Measurements from ENCODE around the gene GHRL.

Gene GHRL

GRCh38 chr3:10244009-10244408, 48.7 kb downstream of the GHRL start:
- no peaks in the 10 kb centered on the region for H3K27me3 ChIP-seq (ENCODE audit: low read length)
- no peak overlapping the region for H3K9ac ChIP-seq (ENCODE audit: low read length)
- H3K79me2 ChIP-seq (ENCODE audit: insufficient read depth, low read length) = peaks cover 5% of the 10 kb centered on the region
- H3K9me3 ChIP-seq (ENCODE audit: insufficient read depth, low read length) = peaks cover 19% of the 10 kb centered on the region; the same call in 1 of the 2 replicates
- no peak overlapping the region for H2AFZ ChIP-seq (ENCODE audit: low read depth, low read length, severe bottlenecking)
- no peaks in the 10 kb centered on the region for H4K20me1 ChIP-seq (ENCODE audit: low read depth, low read length)
- H3K4me3 ChIP-seq (ENCODE audit: insufficient read depth, low read length, poor library complexity, severe bottlenecking) = no peak overlapping the region
- no peaks in the 10 kb centered on the region; the same call in 1 of the 2 replicates for H3K36me3 ChIP-seq (ENCODE audit: low read length)
- no peaks in the 10 kb centered on the region for H3K9me2 ChIP-seq (replicated peaks; ENCODE audit: insufficient read depth, low read length)
- H3F3A ChIP-seq (ENCODE audit: insufficient read depth) = no peaks in the 10 kb centered on the region
- H3K4me2 ChIP-seq (ENCODE audit: low read depth, low read length, poor library complexity, severe bottlenecking) = no peak overlapping the region
- no peak overlapping the region for H3K27ac ChIP-seq (ENCODE audit: low read depth, low read length)
- TF ChIP-seq EZH2phosphoT487 (conservative IDR thresholded peaks at IDR 0.05; ENCODE audit: low read length) (no peak), CTCF (IDR thresholded peaks at IDR 0.05; ENCODE audit: insufficient read depth, low read length, poor library complexity, severe bottlenecking) (no peak)

GRCh38 chr3:10242182-10243065, 50.3 kb downstream of the GHRL start:
- Histone ChIP-seq H3K27ac (ENCODE audit: low read depth, low read length) (no peak overlapping the region), H3K9ac (ENCODE audit: low read length) (no peak overlapping the region), H4K20me1 (ENCODE audit: low read depth, low read length) (no peaks in the 10 kb centered on the region), H3K9me3 (ENCODE audit: insufficient read depth, low read length) (peaks cover 19% of the 10 kb centered on the region; the same call in 1 of the 2 replicates), H2AFZ (ENCODE audit: low read depth, low read length, severe bottlenecking) (no peak overlapping the region), H3K79me2 (ENCODE audit: insufficient read depth, low read length) (no peaks in the 10 kb centered on the region), H3K27me3 (ENCODE audit: low read length) (no peaks in the 10 kb centered on the region), H3K4me3 (ENCODE audit: insufficient read depth, low read length, poor library complexity, severe bottlenecking) (no peak overlapping the region), H3K9me2 (replicated peaks; ENCODE audit: insufficient read depth, low read length) (no peaks in the 10 kb centered on the region), H3K4me2 (ENCODE audit: low read depth, low read length, poor library complexity, severe bottlenecking) (no peak overlapping the region), H3K36me3 (ENCODE audit: low read length) (no peaks in the 10 kb centered on the region; the same call in 1 of the 2 replicates), H3F3A (ENCODE audit: insufficient read depth) (no peaks in the 10 kb centered on the region)
- TF ChIP-seq EZH2phosphoT487 (conservative IDR thresholded peaks at IDR 0.05; ENCODE audit: low read length) (no peak), CTCF (IDR thresholded peaks at IDR 0.05; ENCODE audit: insufficient read depth, low read length, poor library complexity, severe bottlenecking) (no peak)

GRCh38 chr3:10240799-10241198, 51.9 kb downstream of the GHRL start:
- peaks cover 15% of the 10 kb centered on the region; the same call in 1 of the 2 replicates for H3K9me3 ChIP-seq (ENCODE audit: insufficient read depth, low read length)
- TF ChIP-seq EZH2phosphoT487 (conservative IDR thresholded peaks at IDR 0.05; ENCODE audit: low read length) (no peak), CTCF (IDR thresholded peaks at IDR 0.05; ENCODE audit: insufficient read depth, low read length, poor library complexity, severe bottlenecking) (no peak)
- H3F3A ChIP-seq (ENCODE audit: insufficient read depth) = no peaks in the 10 kb centered on the region
- no peak overlapping the region for H3K4me2 ChIP-seq (ENCODE audit: low read depth, low read length, poor library complexity, severe bottlenecking)
- no peak overlapping the region for H2AFZ ChIP-seq (ENCODE audit: low read depth, low read length, severe bottlenecking)
- no peaks in the 10 kb centered on the region; the same call in 1 of the 2 replicates for H3K36me3 ChIP-seq (ENCODE audit: low read length)
- H4K20me1 ChIP-seq (ENCODE audit: low read depth, low read length) = no peaks in the 10 kb centered on the region
- H3K9me2 ChIP-seq (replicated peaks; ENCODE audit: insufficient read depth, low read length) = no peaks in the 10 kb centered on the region
- no peak overlapping the region for H3K4me3 ChIP-seq (ENCODE audit: insufficient read depth, low read length, poor library complexity, severe bottlenecking)
- H3K27ac ChIP-seq (ENCODE audit: low read depth, low read length) = no peak overlapping the region
- H3K79me2 ChIP-seq (ENCODE audit: insufficient read depth, low read length) = no peaks in the 10 kb centered on the region
- H3K27me3 ChIP-seq (ENCODE audit: low read length) = no peaks in the 10 kb centered on the region
- no peak overlapping the region for H3K9ac ChIP-seq (ENCODE audit: low read length)
